ENCODE results near the gene MCF2L.

The MCF2L gene

GRCh38 chr13:113072376-113072775 is 103.4 kb downstream of the MCF2L start:
- DNase-seq (ENCODE audit: low read depth), result no peak
- no peak for TF ChIP-seq CTCF (IDR thresholded peaks at IDR 0.05; ENCODE audit: low read depth, low read length, missing control alignments)
- H3K4me3 ChIP-seq (ENCODE audit: low read depth, low read length), result no peak overlapping the region

- no peak for DNase-seq (ENCODE audit: low read depth)
- no peak for TF ChIP-seq CTCF (IDR thresholded peaks at IDR 0.05; ENCODE audit: low read depth, low read length, missing control alignments)
- H3K4me3 ChIP-seq (ENCODE audit: low read depth, low read length), result no peak overlapping the region
Observed at GRCh38 chr13:113073942-113074341, 104.9 kb downstream of the MCF2L start.

DNA sequence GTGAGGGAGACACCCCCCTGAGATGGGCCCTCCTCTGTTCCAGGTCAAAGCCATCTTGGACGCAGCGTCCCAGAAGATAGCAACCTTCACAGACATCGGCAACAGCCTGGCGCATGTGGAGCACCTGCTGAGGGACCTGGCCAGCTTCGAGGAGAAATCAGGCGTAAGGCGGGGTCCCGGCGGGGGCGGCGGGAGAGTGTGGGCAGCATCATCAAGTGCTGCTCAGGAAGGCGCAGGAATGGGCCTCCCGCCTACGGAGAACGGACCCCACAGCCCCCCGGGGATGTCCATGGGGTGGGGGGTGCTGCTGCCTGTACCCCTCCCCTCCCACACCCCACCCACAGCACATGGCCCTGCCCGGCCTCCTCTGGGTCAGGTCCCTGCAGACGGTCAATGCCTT is 105.4 kb downstream of the MCF2L start:
- no peak for DNase-seq (ENCODE audit: low read depth)
- TF ChIP-seq CTCF (IDR thresholded peaks at IDR 0.05; ENCODE audit: low read depth, low read length, missing control alignments), result no peak
- no peak overlapping the region for H3K4me3 ChIP-seq (ENCODE audit: low read depth, low read length)

- no peak for DNase-seq (ENCODE audit: low read depth)
- TF ChIP-seq CTCF (IDR thresholded peaks at IDR 0.05; ENCODE audit: low read depth, low read length, missing control alignments), result no peak
Observed at GRCh38 chr13:113074876-113075275, 105.9 kb downstream of the MCF2L start.

GRCh38 chr13:113075711-113076110 is 106.7 kb downstream of the MCF2L start:
- DNase-seq (ENCODE audit: low read depth), result no peak
- no peak overlapping the region for H3K4me3 ChIP-seq (ENCODE audit: low read depth, low read length)
- no peak for TF ChIP-seq CTCF (IDR thresholded peaks at IDR 0.05; ENCODE audit: low read depth, low read length, missing control alignments)

More at GRCh38 chr13:113074876-113075275, 105.9 kb downstream of the MCF2L start:
- H3K4me3 ChIP-seq (ENCODE audit: low read depth, low read length), result no peak overlapping the region

DNA sequence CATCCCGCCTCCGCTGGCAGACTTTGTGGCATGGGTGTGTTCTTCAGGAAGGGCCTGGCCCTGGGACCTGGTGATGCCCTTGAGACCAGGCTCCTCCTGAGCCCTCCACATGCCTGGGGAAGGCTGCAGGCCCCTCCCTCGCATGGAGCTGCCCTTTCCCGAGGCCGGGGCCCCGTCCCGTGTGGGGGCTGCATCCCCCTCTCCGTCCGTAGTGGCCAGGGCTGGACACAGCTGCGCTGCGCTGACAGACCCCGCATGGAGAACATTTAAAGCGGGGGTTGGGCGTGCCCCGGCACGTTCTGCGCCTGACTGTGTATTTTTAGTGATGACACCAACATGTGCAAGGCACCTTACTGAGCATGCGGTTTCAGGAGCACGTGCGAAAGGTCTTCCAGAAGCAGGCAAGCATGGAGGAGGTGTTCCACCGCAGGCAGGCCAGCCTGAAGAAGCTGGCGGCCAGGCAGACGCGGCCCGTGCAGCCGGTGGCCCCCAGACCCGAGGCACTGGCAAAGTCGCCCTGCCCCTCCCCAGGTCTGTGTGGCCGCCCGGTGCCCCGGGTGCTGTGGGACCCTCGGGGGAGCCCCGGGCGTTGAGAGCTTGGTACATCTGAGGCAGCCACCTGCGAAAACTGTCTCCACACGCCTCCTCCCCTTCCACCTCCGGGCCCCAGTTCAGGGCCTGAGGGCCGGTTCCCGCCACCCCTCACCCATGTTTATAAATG is 107.8 kb downstream of the MCF2L start:
- no peak for TF ChIP-seq CTCF (IDR thresholded peaks at IDR 0.05; ENCODE audit: low read depth, low read length, missing control alignments)
- no peak for DNase-seq (ENCODE audit: low read depth)
- H3K4me3 ChIP-seq (ENCODE audit: low read depth, low read length), result no peak overlapping the region

- DNase-seq (ENCODE audit: low read depth), result no peak
- no peak overlapping the region for H3K4me3 ChIP-seq (ENCODE audit: low read depth, low read length)
- TF ChIP-seq CTCF (IDR thresholded peaks at IDR 0.05; ENCODE audit: low read depth, low read length, missing control alignments), result no peak
Observed at GRCh38 chr13:113077566-113077952, 108.5 kb downstream of the MCF2L start.

All from GM12864 (cell line).